Keratinocyte (primary cell): ENCODE measurements around the gene DCST2.

ENCODE experiments used
- EZH2 ChIP-seq: IDR thresholded peaks from one replicate; pipeline ENCODE4 v1.6.1; 2012; ENCODE audit warnings: inconsistent platforms, mild to moderate bottlenecking, low read length, moderate library complexity
- TF ChIP-seq, protein P1 (sequence below), 3 experiments: IDR thresholded peaks in 1 of 3; conservative IDR thresholded peaks in 1 of 3; optimal IDR thresholded peaks in 1 of 3; 2 replicates in 2 of 3; 3 replicates in 1 of 3; pipeline versions ENCODE3 to v1.5.1; 2011; ENCODE audit warnings: low read length in 3 of 3, mild to moderate bottlenecking in 3 of 3, moderate library complexity in 2 of 3, control low read depth in 1 of 3, inconsistent platforms in 1 of 3; ENCODE audit not compliant: insufficient read depth in 2 of 3; ENCODE audit errors: extremely low read depth in 1 of 3

DNA sequence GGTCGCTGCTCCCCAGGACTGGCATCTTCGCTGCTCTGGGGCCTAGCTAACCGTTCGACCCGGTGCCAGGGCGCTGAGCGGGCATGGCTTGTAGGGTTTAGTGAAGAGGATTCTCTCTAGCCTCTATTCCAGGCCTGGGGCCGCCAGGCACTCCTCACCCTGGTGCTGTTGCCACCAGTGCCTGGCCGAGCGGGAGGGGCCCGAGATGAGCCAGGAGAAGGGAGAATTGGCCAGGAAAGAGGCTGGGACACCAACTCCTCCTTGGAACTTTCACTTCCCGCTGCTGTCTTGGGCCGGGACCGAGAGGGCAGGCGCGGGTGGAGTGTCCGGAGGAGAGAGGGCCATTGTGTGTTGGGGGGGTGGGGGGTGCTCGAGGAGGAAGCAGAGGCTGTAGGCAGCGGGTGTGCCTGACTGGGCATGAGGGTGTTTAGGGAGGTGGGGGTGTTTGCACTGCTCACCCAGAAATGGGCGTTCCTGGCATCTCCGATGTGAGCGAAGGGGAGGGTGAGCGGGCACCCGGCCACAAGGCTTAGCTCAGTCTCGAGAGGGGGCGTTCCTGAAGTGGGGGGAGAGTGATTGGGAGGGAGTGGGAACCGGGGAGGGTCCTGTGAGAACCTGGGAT lies 18.3 kb upstream of the DCST2 start:
- no peak for TF ChIP-seq EZH2
- TF ChIP-seq, protein P1, sequence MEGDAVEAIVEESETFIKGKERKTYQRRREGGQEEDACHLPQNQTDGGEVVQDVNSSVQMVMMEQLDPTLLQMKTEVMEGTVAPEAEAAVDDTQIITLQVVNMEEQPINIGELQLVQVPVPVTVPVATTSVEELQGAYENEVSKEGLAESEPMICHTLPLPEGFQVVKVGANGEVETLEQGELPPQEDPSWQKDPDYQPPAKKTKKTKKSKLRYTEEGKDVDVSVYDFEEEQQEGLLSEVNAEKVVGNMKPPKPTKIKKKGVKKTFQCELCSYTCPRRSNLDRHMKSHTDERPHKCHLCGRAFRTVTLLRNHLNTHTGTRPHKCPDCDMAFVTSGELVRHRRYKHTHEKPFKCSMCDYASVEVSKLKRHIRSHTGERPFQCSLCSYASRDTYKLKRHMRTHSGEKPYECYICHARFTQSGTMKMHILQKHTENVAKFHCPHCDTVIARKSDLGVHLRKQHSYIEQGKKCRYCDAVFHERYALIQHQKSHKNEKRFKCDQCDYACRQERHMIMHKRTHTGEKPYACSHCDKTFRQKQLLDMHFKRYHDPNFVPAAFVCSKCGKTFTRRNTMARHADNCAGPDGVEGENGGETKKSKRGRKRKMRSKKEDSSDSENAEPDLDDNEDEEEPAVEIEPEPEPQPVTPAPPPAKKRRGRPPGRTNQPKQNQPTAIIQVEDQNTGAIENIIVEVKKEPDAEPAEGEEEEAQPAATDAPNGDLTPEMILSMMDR (optimal IDR thresholded peaks at IDR 0.05 in 1 of 3, IDR thresholded peaks at IDR 0.05 in 1 of 3, conservative IDR thresholded peaks at IDR 0.05 in 1 of 3; ENCODE audit: extremely low read depth in 1 of 3, insufficient read depth in 2 of 3, low read length in 3 of 3) = no peak
